ENCODE measurements around the gene ZNF213.
"Not testable (repeated sequence)": the region's sequence is repeated elsewhere in the genome, so short reads cannot be mapped to it uniquely, and the experiment has no call there.

ZNF213 gene

DNA sequence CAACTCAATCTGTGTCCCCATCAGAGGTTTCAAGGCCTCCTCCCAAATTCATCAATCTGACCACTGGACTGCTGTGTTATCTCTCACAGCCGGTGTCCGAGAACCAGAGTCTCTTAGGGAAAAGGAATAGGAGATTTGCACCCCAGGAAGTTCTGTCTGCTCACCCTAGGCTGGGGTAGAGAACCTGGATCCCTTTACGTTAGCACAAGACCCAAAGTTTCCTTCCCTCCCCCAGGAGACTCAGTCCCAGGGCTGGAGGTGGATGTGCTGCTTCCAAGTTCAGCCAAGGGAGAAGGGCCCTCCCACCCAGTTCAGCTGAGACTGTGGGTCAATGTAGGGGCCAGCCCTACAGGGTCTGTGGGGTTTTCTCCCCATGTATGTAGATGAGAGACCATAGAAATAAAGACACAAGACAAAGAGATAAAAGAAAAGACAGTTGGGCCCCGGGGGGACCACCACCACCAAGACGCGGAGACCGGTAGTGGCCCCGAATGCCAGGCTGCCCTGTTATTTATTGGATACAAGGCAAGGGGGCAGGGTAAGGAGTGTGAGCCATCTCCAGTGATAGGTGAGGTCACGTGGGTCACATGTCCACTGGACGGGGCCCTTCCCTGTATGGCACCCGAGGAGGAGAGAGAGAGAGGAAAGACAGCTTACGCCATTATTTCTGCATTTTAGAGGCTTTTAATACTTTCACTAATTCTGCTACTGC, 30.4 kb downstream of the ZNF213 start:
- WGBS, result 90% methylated on average over 8 of the region's 12 CpGs
- Histone ChIP-seq H2BK15ac (ENCODE audit: low read depth, poor library complexity, severe bottlenecking) (no peak overlapping the region), H3K14ac (ENCODE audit: low read length in 2 of 2) (no peak overlapping the region), H3K27ac (ENCODE audit: low read length, poor library complexity, severe bottlenecking) (no peak overlapping the region), H3K4me1 (ENCODE audit: control insufficient read depth, insufficient read depth, low read depth, low read length) (peaks cover under 1% of the 10 kb centered on the region), H3K36me3 (ENCODE audit: control insufficient read depth in 1 of 2, insufficient read depth in 2 of 2, low read depth in 1 of 2, low read length in 2 of 2) (no peaks in the 10 kb centered on the region), H3K9me3 (ENCODE audit: control insufficient read depth, low read length) (no peaks in the 10 kb centered on the region), H3K4ac (ENCODE audit: low read depth in 1 of 2, low read length in 2 of 2) (no peak overlapping the region), H3K4me3 (ENCODE audit: insufficient read depth in 1 of 2, low read depth in 1 of 2, low read length in 2 of 2) (peak overlapping the region in 1 of 2 experiments; percentile 65), H4K91ac (ENCODE audit: low read length) (no peak overlapping the region), H2AK5ac (ENCODE audit: low read length, severe bottlenecking) (no peak overlapping the region), H3K9ac (ENCODE audit: low read length) (peak overlapping the region; percentile 59), H4K8ac (ENCODE audit: low read length) (no peak overlapping the region), H2BK5ac (ENCODE audit: low read depth, low read length, poor library complexity, severe bottlenecking) (no peak overlapping the region), H2BK120ac (ENCODE audit: low read depth, low read length) (no peak overlapping the region), H3K18ac (ENCODE audit: low read depth in 1 of 2, low read length in 2 of 2) (no peak overlapping the region), H2BK12ac (ENCODE audit: low read length in 2 of 2) (no peak overlapping the region), H2AFZ (ENCODE audit: low read depth, low read length) (no peak overlapping the region), H3K23ac (ENCODE audit: low read length in 2 of 2) (no peak overlapping the region), H3K27me3 (ENCODE audit: control insufficient read depth in 1 of 2, insufficient read depth in 1 of 2, low read length in 2 of 2) (peaks cover 32 to 46% of the 10 kb centered on the region in 2 experiments), H3K79me1 (replicated peaks; ENCODE audit: low read length, poor library complexity, severe bottlenecking) (no peaks in the 10 kb centered on the region), H3K4me2 (ENCODE audit: low read length, poor library complexity, severe bottlenecking) (no peak overlapping the region)
- DNase-seq, result no peak

DNA sequence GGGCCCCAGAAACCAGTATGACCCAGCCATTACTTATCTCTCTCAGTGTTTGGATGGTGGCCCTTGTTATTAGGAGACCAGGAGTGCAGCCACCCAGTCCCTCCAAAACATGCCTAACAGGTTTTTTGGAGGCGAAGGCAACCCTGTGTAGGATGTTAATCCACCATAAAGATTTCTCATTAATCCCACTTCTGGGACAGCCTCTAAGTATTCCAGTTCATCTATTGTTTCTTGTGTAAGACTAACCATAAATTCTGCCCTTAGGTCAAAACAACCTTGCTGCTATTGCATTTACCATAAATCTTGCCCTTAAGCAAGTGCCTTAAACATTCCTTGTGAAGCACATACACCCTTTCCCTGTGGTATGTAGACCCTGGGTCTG, 31.7 kb downstream of the ZNF213 start:
- Histone ChIP-seq H3K9ac (ENCODE audit: low read length) (no peak overlapping the region), H3K4ac (ENCODE audit: low read depth in 1 of 2, low read length in 2 of 2) (no peak overlapping the region), H3K36me3 (ENCODE audit: control insufficient read depth in 1 of 2, insufficient read depth in 2 of 2, low read depth in 1 of 2, low read length in 2 of 2) (no peaks in the 10 kb centered on the region), H3K14ac (ENCODE audit: low read length in 2 of 2) (no peak overlapping the region), H3K4me3 (ENCODE audit: insufficient read depth in 1 of 2, low read depth in 1 of 2, low read length in 2 of 2) (no peak overlapping the region), H3K4me2 (ENCODE audit: low read length, poor library complexity, severe bottlenecking) (no peak overlapping the region), H3K18ac (ENCODE audit: low read depth in 1 of 2, low read length in 2 of 2) (no peak overlapping the region), H4K91ac (ENCODE audit: low read length) (no peak overlapping the region), H4K8ac (ENCODE audit: low read length) (no peak overlapping the region), H3K23ac (ENCODE audit: low read length in 2 of 2) (no peak overlapping the region), H3K9me3 (ENCODE audit: control insufficient read depth, low read length) (no peaks in the 10 kb centered on the region), H2BK15ac (ENCODE audit: low read depth, poor library complexity, severe bottlenecking) (no peak overlapping the region), H3K4me1 (ENCODE audit: control insufficient read depth, insufficient read depth, low read depth, low read length) (peaks cover 12% of the 10 kb centered on the region), H2AFZ (ENCODE audit: low read depth, low read length) (no peak overlapping the region), H2BK5ac (ENCODE audit: low read depth, low read length, poor library complexity, severe bottlenecking) (no peak overlapping the region), H2BK12ac (ENCODE audit: low read length in 2 of 2) (no peak overlapping the region), H3K27me3 (ENCODE audit: control insufficient read depth in 1 of 2, insufficient read depth in 1 of 2, low read length in 2 of 2) (peaks cover 44 to 58% of the 10 kb centered on the region in 2 experiments), H3K27ac (ENCODE audit: low read length, poor library complexity, severe bottlenecking) (no peak overlapping the region), H2AK5ac (ENCODE audit: low read length, severe bottlenecking) (no peak overlapping the region), H2BK120ac (ENCODE audit: low read depth, low read length) (no peak overlapping the region), H3K79me1 (replicated peaks; ENCODE audit: low read length, poor library complexity, severe bottlenecking) (no peaks in the 10 kb centered on the region)
- WGBS, result 18% methylated on average over 1 of the region's 1 CpG
- no peak for DNase-seq

DNA sequence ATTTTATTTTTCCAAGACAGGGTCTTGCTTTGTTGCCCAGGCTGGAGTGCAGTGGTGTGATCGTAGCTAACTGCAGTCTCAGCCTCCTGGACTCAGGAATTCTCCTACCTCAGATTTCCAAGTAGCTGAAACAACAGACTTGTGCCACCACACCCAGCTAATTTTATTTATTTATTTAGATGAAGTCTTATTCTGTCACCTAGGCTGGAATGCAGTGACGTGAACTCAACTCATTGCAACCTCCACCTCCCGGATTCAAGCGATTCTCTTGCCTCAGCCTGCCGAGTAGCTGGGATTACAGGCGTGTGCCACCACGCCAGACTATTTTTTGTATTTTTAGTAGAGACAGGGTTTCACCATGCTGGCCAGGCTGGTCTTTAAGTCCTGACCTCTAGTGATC, 33.9 kb downstream of the ZNF213 start:
- not testable (repeated sequence) for H2AK5ac ChIP-seq (ENCODE audit: low read length, severe bottlenecking); H2BK15ac ChIP-seq (ENCODE audit: low read depth, poor library complexity, severe bottlenecking); DNase-seq; H3K18ac ChIP-seq (ENCODE audit: low read depth in 1 of 2, low read length in 2 of 2); H3K9me3 ChIP-seq (ENCODE audit: control insufficient read depth, low read length); H4K91ac ChIP-seq (ENCODE audit: low read length); H3K23ac ChIP-seq (ENCODE audit: low read length in 2 of 2); H3K36me3 ChIP-seq (ENCODE audit: control insufficient read depth in 1 of 2, insufficient read depth in 2 of 2, low read depth in 1 of 2, low read length in 2 of 2); H3K79me1 ChIP-seq (replicated peaks; ENCODE audit: low read length, poor library complexity, severe bottlenecking); H3K27ac ChIP-seq (ENCODE audit: low read length, poor library complexity, severe bottlenecking); H3K14ac ChIP-seq (ENCODE audit: low read length in 2 of 2); H4K8ac ChIP-seq (ENCODE audit: low read length); H3K4ac ChIP-seq (ENCODE audit: low read depth in 1 of 2, low read length in 2 of 2); H2BK12ac ChIP-seq (ENCODE audit: low read length in 2 of 2); H3K4me2 ChIP-seq (ENCODE audit: low read length, poor library complexity, severe bottlenecking); H2BK5ac ChIP-seq (ENCODE audit: low read depth, low read length, poor library complexity, severe bottlenecking); H2AFZ ChIP-seq (ENCODE audit: low read depth, low read length); H3K9ac ChIP-seq (ENCODE audit: low read length); H2BK120ac ChIP-seq (ENCODE audit: low read depth, low read length); H3K4me3 ChIP-seq (ENCODE audit: insufficient read depth in 1 of 2, low read depth in 1 of 2, low read length in 2 of 2)
- H3K4me1 ChIP-seq (ENCODE audit: control insufficient read depth, insufficient read depth, low read depth, low read length), result peaks cover 20% of the 10 kb centered on the region
- WGBS, result 96% methylated on average over 7 of the region's 7 CpGs
- H3K27me3 ChIP-seq (ENCODE audit: control insufficient read depth in 1 of 2, insufficient read depth in 1 of 2, low read length in 2 of 2), result peaks cover 59 to 75% of the 10 kb centered on the region in 2 experiments

DNA sequence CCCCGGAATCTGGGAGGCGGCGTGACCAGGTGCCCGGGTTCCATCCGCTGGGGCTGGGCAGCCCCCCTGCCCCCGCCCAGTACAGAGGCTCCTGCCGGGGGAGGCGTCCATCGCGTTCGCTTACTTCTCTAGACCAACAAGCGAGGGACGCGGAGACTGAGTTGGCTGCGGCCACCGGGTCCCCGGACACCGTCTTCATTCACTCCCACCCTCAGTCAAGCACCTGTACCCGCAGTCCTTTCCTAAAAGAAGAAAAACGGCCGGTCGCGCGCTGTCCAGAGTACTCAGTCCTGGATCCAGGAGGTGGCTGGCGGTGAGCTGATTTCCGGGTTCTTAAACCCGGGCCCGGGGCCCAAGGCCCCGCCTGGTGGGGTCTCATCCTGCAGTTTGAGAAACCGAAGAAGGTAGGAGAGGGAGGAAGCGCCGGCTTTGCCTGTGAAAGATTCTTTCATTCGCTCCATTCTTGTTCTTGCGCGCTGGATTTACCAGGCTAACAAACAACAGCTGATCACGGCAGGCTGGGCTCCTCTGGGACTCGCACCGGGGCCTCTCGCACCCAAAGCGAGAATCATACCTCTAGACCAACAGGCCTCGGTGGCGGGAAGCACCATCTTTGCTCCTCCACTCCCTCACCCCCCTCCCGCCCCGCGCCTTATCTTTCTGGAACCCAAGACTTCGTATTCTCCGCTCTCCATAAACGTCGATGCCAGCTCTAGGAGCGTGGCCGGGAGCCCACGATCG, 35.8 kb downstream of the ZNF213 start:
- no peak overlapping the region for H2BK15ac ChIP-seq (ENCODE audit: low read depth, poor library complexity, severe bottlenecking)
- H3K9me3 ChIP-seq (ENCODE audit: control insufficient read depth, low read length), result no peaks in the 10 kb centered on the region
- 5% methylated on average over 48 of the region's 53 CpGs for WGBS
- H4K91ac ChIP-seq (ENCODE audit: low read length), result no peak overlapping the region
- no peak overlapping the region for H4K8ac ChIP-seq (ENCODE audit: low read length)
- H2AK5ac ChIP-seq (ENCODE audit: low read length, severe bottlenecking), result no peak overlapping the region
- DNase-seq, result peak; percentile 33
- H3K9ac ChIP-seq (ENCODE audit: low read length), result no peak overlapping the region
- no peak overlapping the region for H3K4ac ChIP-seq (ENCODE audit: low read depth in 1 of 2, low read length in 2 of 2)
- H3K4me1 ChIP-seq (ENCODE audit: control insufficient read depth, insufficient read depth, low read depth, low read length), result peaks cover 32% of the 10 kb centered on the region
- no peak overlapping the region for H2BK12ac ChIP-seq (ENCODE audit: low read length in 2 of 2)
- H3K27me3 ChIP-seq (ENCODE audit: control insufficient read depth in 1 of 2, insufficient read depth in 1 of 2, low read length in 2 of 2), result peaks cover 78 to 81% of the 10 kb centered on the region in 2 experiments
- H3K79me1 ChIP-seq (replicated peaks; ENCODE audit: low read length, poor library complexity, severe bottlenecking), result no peaks in the 10 kb centered on the region
- no peaks in the 10 kb centered on the region for H3K36me3 ChIP-seq (ENCODE audit: control insufficient read depth in 1 of 2, insufficient read depth in 2 of 2, low read depth in 1 of 2, low read length in 2 of 2)
- no peak overlapping the region for H3K23ac ChIP-seq (ENCODE audit: low read length in 2 of 2)
- no peak overlapping the region for H2BK5ac ChIP-seq (ENCODE audit: low read depth, low read length, poor library complexity, severe bottlenecking)
- peak overlapping the region in 1 of 2 experiments; percentile 41 for H3K4me3 ChIP-seq (ENCODE audit: insufficient read depth in 1 of 2, low read depth in 1 of 2, low read length in 2 of 2)
- no peak overlapping the region for H3K14ac ChIP-seq (ENCODE audit: low read length in 2 of 2)
- no peak overlapping the region for H2BK120ac ChIP-seq (ENCODE audit: low read depth, low read length)
- H3K18ac ChIP-seq (ENCODE audit: low read depth in 1 of 2, low read length in 2 of 2), result no peak overlapping the region
- H2AFZ ChIP-seq (ENCODE audit: low read depth, low read length), result no peak overlapping the region
- no peak overlapping the region for H3K27ac ChIP-seq (ENCODE audit: low read length, poor library complexity, severe bottlenecking)
- peak overlapping the region; percentile 61 for H3K4me2 ChIP-seq (ENCODE audit: low read length, poor library complexity, severe bottlenecking)

Measured in mesenchymal stem cell (in vitro differentiated cells and primary cell).